Left colon (tissue), 2 donors: Measurements from ENCODE around the gene ATP12A. TPM values are rescaled to one million over a fixed set of nuclear protein-coding genes. Genes with fewer than 3 reads are reported as not detected.
"Not testable (repeated sequence)": the region's sequence is repeated elsewhere in the genome, so short reads cannot be mapped to it uniquely, and the experiment has no call there.

Source experiments
- ATAC-seq: fragments of 200-7000 bp; cut with Tn5 transposase; one replicate; pipeline ENCODE4 v1.9.1; 2020; ENCODE audit warnings: mild to moderate bottlenecking, moderate library complexity
- DNase-seq, 2 donors: peaks; one replicate each; pipeline ENCODE4 v3.0.0-alpha.2; 2020
- intact Hi-C, 2 donors: fragments of 100-400 bp; cut with DNase I in 1 of 2; cut with micrococcal nuclease in 1 of 2; formaldehyde crosslinking; loops; one replicate each; pipeline versions ENCODE4 v1.11.2 to v1.14.0; 2022; cut with DNase I, micrococcal nuclease
- total RNA-seq, 2 donors: library from RNA; stranded (reverse); fragmentation: NEBNext Ultra II Directional; extraction: Animal tissue kit (Norgen Biotek cat#: 25700); gene quantifications; one replicate each; pipeline ENCODE4 v1.2.1, GENCODE V29; 2021
- donor health status: DM: no; HTN: no; CAD: no.
- donor health status: DM: yes; HTN: yes; CAD: no.

Gene ATP12A
- total RNA-seq, 2 donors from 2014 or later = 0.64 TPM; not detected in 1

DNA sequence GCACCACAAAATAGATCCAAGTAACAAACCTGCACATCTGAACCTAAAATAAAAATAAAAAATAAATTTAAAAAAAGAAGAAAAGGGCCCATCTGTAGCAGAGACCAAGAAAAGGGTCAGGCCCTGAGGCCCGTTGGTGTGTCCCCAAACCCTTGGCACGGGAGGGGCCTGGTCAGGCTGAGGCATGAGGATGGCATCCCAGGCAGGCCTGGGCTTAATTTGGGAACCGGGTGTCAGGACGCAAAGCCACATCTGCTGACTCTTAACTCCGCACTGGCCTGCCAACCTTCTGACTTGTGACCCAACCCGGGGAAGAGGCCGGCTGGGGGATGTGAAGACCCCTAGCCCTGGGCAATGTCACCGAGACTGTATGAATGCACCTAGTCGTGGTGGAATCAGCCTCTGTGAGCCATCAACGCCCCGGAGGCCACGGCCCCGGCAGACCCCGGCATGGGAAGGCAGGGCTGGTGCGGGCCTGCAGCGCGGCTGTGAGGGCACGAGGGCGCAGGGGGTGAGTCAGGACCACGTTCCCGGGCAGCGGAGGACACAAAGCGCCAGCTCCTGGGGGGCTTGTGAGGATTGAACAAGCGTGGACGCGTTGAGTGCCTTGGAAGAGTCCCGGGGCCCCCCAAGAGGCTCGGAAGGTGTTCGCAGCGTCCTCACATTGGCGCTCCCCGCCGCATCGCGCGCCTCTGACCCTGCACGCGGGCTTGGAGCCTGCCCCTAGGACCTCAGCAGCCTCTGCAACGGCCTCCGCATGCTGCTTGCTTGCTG is 38.2 kb downstream of the ATP12A start:
- DNase-seq = no peak
- intact Hi-C loops = no loop called here
- no peak for ATAC-seq

DNA sequence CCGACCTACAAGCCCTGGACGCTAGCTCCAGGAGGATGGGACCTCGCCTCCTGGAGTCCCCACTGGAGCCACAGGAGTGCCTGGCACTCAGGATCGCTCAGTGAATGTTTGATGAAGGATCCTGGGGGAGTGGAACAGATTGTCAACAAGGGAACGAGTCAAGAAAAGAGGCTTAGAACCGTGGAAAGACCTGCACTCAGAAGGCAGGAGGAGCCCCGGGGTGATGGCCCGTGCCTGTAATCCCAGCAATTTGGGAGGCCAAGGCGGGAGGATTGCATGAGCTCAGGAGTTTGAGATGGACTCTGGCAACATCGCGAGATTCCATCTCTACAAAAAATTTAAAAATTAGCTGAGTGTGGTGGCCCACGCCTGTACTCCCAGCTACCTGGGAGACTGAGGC is 38.9 kb downstream of the ATP12A start:
- DNase-seq = no peak
- no peak for ATAC-seq
- intact Hi-C loops = no loop called here

DNA sequence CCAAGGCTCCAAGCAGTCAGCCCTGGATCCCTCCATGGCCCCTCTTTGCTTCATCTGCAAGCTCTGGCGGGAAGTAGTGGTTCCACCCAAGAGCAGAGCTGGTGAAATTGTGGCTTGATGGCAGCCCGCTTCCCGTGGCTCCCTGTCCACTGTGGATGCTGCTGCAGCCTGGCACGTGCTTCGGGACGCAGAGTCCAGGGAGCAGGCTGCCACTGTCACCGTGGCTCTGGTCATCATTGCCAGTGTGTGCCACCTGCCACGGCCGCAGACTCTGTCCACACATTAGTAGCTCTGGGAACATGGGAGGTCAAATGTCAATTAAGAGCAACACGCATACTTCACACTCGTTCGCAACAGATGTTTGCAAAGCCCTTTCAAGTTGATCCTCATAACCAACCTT is 43.0 kb downstream of the ATP12A start:
- intact Hi-C loops = no loop called here
- no peak for DNase-seq
- no peak for ATAC-seq

DNA sequence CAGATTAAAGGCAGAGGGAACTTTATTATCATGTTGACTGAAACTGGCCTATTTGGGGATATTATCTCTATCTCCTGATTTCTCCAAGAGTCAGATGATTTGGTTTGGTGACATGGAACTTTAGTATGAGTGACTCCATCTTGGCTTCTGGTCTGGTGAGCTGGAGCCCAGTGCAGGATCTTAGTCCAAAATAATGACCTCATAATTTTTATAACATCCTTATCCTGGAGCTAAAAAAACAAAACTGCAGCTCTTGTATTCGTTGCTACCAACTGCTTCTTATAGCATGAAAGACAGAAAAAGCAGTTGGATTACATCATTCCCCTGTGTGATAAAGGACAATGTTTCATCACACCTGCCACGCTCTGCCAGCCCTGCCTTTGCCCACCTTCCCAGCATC is 44.5 kb downstream of the ATP12A start:
- DNase-seq = no peak
- intact Hi-C loops = no loop called here
- no peak for ATAC-seq

DNA sequence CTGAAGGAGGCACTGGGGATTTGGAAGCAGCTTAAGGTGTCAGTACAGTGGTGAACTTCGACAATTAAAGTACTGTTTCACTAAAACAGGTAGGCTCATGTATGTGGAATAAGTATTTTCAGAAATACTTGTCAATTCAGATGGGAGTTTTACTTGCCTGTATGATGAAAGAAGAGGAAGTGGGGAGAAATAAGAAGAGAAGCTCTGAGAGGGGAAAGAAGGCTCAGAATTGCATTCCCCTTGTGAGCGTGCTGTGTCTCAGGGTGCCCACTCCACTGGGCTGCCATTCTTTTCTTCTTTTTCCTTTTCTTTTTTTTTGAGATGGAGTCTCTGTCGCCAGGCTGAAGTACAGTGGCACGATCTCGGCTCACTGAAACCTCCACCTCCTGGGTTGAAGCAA is 45.2 kb downstream of the ATP12A start:
- DNase-seq (no peak), ATAC-seq (no peak)
- intact Hi-C loops = no loop called here

DNA sequence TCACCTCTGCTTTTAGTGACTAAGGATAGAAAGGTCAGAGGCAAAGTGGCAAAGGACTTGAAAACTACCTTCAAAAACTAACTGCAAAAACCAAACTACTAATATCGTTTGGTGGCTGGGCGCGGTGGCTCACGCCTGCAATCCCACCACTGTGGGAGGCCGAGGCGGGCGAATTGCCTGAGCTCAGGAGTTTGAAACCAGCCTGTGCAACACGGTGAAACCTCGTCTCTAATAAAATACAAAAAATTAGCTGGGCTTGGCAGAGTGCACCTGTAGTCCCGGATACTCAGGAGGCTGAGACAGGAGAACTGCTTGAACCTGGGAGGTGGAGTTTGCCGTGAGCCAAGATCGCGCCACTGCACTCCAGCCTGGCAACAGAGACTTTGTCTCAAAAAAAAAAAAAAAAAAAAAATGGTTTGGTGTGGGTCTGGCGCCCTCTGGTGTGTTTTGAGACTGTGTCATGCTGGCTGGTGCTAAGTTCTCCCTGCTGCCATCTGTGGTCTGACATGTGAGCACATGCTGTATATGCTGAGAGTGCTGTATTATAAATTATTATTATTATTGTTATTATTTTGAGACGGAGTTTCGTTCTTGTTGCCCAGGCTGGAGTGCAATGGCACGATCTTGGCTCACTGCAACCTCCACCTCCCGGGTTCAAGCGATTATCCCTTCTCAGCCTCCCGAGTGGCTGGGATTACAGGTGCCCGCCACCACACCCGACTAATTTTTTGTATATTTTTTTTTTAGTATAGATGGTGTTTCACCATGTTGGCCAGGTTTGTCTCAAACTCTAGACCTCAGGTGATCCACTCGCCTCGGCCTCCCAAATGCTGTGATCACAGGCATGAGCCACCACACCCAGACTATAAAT is 47.8 kb downstream of the ATP12A start:
- DNase-seq = peak; percentile 56 to 73
- intact Hi-C loops = no loop called here
- ATAC-seq = peak; percentile 99

DNA sequence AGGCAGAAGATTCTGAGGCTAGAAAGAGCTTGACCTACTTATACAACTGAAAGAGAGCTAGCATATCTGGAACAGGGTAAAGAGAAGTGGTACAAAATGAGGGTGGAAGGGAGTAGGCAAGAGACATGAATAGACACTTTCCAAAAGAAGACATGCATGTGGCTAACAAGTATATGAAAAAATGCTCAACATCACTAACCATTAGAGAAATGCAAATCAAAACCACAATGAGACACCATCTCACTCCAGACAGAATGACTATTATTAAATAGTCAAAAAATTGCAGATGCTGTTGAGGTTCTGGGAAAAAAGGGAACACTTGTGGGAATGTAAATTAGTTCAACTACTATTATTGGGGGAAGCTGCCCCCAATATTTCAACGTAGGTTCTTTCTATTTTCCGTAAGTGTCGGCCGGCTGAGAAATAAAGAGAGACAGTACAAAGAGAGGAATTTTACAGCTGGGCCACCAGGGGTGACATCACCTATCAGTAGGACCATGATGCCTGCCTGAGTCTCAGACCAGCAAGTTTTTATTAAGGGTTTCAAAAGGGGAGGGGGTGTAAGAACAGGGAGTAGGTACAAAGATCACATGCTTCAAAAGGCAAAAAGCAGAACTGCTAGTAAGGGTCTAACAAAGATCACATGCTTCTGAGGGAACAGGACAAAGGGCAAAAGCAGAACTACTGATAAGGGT is 50.8 kb downstream of the ATP12A start:
- ATAC-seq, intact Hi-C loops: not testable (repeated sequence)

DNA sequence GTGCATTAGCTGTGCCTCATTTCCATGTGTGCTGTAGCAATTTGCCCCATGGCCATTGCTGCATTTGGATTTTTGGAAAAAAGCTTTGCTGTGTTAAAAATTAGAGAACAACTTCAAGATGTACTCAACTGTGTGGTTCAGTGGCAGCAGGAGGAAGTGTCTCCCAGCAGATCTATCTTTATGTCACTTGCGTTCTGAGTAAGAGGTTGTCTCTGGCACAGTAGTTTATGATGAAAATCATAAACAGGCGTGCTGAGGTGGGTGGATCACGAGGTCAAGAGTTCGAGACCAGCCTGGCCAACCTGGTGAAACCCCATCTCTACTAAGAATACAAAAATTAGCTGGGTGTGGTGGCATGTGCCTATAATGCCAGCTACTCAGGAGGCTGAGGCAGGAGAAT is 54.7 kb downstream of the ATP12A start:
- intact Hi-C loops = no loop called here
- DNase-seq (no peak), ATAC-seq (no peak)

More for the DNA sequence above, 50.8 kb downstream of the ATP12A start:
- DNase-seq = not testable (repeated sequence)

DNA sequence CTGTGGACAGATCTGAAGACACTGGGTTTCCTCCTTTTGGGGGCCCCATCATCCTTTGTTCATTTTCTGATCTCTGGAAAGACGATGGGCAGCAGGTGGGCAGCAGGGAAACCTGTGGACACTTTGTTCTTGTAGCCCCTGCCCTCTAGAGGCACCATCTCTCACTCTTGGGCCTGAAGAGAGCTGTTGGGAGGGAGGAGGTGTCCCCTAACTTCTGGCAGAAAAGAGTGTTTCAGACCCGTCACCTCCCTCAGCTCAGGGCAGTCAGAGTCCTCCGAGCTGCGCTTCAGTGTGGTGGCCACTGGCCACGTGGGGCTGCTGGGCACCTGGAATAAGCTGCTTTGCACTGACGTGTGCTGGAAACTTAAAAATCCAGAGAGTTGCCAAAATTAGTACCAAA is 56.8 kb downstream of the ATP12A start:
- intact Hi-C loops = no loop called here
- no peak for ATAC-seq
- no peak for DNase-seq

DNA sequence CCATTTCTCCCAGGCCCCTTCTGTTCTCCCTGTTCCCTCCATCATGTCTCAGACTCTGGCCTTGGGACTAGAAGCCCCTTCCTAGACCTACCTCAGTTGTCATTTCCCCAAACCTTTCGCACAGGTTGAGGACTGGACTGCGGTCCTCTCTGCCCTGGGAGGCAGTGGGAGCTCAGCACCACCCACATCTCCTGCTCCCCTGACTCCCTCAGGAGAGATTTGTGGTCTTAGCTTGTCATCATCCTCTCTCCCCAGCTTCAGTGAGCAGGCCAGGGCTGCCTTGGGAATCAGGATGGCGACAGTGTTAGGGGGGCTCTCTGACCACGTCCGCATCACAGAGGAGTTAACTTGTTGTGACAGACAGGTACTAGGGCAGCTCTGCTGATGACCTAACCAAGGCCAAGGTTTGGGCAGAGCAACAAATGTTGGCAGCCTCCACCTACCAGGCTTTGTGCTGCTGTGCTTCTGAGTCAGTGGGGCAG is 58.2 kb downstream of the ATP12A start:
- intact Hi-C loops = no loop called here
- no peak for DNase-seq
- no peak for ATAC-seq

DNA sequence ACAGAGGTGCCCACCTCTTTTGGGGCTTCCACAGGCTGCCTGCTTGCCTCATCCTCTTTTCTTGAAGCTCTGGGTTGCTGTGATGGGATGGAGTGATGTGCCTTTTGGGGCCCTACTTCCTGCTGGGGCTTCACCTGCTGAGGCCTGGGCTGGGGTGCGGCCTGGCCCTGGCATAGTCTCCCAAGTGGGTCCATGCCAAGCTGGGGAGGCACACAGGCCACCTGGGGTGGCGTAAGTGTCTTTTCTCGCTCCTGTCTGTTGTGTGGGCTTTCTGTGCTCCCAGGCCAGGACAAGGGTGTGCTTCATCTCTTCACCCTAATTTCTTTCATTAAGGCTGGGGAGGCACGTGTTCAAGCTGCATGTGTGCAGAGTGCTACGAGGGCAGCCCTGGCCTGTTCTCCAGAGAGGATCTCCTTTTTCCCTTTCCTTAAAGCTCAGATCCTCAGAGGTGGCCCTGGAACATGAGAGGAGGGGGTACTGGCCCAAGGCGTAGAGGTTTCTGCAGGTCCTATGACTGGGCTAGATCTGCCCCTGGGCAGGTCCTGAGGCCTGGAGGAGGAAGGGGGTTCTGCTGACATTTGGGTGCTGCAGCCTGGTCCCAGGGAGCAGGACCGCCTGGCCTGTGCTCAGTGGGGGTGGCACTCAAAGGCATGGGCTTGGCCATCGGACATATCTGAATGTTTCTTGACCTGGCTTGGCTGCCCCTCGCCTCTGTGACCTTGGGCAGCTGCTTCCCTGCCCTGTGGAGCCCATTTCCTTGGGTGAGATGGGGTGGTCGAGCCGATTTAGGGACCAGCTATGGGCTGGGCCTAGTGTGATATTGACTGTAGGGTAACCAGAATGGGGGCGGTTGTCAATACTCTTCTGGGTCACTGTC is 60.0 kb downstream of the ATP12A start:
- intact Hi-C loops = no loop called here
- DNase-seq (no peak), ATAC-seq (no peak)

DNA sequence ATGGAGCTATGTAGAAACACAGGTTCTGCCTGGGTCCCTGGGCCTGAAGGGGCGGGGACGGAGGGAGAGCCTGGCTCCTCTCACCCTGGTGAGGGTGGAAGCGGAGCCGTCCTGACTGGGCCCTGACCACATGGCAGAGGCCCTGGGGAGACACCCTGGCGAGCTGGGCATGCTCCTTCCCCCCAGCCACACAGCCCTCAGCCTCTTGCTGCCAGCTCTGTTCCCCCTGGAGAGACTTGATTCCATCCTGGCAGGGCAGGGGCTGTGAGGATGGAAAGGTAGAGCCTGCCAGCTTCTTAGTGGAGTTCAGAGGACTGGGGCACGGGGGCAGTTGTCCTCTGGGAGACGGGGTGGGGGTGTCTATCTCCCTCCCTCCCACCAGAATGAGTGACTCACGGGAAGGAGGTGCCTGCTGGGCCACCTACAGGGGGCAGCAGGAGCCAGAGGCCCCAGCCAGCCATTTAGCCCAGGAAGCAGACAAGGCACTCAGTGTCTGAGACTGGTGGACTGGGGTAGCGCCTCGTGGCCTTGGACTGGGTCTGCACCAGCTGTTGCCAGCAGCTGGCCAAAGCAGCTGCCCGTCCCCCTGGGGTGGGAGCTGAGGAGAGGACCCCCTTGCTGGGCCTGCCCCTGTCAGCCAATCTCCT is 60.9 kb downstream of the ATP12A start:
- DNase-seq (no peak), ATAC-seq (peak; percentile 42)
- intact Hi-C loops = no loop called here

DNA sequence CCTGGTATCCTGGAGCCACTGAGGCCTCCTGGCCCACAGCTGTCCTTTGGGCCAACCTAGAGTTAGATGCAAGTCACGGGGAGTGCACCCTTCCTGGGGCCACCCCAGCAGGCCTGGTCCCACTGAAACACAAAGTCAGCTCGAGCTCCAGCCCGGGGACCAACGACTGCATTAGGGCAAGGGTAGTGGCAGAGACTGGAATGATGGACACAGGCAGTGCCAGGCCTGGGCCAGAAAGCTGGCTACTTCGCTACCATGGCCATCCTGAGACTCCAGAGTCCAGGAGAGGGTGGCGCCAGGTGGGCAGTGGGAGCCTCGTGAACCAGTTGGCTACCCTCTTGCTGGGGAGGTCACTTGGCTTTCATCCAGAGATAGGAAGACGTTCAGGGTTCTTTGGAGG is 61.6 kb downstream of the ATP12A start:
- intact Hi-C loops = no loop called here
- ATAC-seq (no peak), DNase-seq (no peak)

DNA sequence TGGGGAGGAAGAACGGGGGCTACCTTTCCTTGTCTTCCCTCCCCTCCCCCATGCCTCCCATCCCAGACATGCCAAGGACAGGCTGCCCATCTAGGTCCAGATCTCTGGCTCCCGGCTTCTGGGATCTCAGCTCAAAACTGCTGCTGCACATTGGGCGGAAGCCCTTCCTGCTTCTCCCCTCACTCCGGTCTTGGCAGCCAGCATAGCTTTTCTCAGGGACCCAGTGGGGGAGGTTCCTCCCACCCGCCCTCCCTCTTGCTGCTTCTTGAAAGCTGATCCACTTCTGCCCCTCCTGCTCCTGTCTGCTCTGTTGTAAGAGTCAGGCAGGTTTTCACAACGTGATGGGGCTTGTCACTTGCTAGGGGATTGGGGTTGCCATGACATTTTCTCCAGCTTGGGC is 62.1 kb downstream of the ATP12A start:
- DNase-seq = no peak
- intact Hi-C loops = no loop called here
- no peak for ATAC-seq

DNA sequence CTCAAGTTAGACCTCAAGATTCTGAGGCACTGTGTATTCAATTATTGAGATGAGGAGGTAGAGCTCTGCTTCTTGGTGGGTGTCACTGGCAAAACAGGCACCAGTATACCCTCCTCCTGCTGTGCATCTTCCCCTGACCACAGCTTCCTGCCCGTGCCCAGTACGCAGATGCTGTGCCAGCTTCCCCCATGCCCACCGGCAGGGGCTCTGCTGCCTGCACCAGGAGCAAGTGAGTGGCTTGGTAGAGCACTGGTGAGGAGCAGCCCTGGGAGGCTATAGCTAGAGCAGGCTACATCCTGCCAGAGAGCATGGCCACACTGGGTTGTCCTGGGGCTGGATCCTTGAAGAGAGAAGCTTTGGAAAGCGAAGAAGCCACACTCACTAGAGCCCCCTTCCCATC is 62.8 kb downstream of the ATP12A start:
- DNase-seq (no peak), ATAC-seq (no peak)
- intact Hi-C loops = no loop called here

DNA sequence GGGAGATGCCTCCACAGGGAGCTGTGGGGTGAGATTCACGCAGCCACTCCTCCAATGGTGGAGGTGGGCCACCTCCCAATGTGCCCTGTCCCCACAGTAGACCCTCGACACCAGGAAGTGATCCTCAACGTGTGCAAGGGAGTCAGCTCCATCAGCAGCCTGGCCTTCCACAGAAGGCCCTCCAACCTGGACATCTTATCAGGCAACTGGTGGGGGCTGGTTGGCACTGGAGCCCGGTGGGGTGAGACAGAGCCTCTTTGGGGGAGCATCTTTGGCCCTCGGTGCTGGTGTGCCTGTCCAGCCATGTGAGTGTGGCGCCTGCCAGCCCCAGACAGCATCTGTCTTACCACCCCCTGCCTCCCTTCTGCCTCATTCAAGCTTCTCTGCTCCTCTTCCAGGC is 64.0 kb downstream of the ATP12A start:
- intact Hi-C loops = no loop called here
- no peak for ATAC-seq
- no peak for DNase-seq

DNA sequence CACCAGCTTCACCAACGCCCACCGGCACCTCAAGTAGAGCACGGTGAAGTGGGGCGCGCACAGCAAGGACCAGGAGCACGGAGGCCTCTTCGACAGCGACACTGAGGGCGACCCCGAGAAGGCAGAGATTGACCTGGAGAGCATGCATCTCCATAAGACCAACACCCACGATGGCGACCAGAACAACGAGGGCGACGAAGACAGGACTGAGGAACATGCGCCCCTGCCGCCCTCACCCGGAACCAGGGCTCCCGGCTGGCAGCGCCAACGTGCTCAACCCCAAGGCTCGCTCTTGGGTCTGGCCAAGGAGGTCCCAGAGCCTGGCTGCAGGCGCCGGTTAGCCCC is 65.3 kb downstream of the ATP12A start:
- ATAC-seq = no peak
- no peak for DNase-seq
- intact Hi-C loops = no loop called here

DNA sequence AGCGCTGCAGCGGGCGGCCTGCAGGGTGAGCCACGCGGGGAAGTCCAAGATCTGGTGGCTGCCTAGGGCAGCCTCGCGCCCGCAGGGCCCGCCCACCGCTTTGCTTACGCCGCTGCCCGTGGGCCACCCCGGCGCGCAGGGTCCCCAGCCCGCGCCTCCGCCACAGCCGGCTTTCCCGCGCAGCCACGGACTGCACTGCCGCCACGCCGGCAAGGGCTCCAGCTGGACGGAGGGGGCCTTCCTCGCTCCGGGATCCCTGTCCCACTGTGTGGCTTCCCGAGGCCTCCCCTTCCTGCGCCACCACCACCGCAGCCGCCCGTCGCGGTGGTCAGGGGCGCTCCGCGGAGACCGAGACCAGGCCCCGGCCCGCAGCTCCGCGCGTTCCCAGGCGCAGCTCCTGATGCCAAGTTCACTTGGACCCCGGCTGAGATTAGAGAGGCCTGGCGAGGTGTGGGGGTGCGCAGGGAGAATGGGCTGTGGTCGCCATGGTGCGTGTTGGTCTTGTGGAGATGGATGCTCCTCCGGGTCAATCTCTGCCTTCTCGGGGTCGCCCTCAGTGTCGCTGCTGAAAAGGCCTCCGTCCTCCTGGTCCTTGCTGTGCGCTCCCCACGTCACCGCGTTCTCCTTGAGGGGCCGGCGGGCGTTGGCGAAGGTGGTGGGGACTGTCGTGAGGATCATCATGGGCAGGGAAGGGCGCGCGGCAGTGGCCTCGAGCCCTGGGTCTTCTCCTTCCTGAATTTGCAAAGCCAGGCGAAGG is 65.8 kb downstream of the ATP12A start:
- intact Hi-C loops = no loop called here
- ATAC-seq (no peak), DNase-seq (no peak)
